ENCODE results near the gene KIAA1328.

DNA sequence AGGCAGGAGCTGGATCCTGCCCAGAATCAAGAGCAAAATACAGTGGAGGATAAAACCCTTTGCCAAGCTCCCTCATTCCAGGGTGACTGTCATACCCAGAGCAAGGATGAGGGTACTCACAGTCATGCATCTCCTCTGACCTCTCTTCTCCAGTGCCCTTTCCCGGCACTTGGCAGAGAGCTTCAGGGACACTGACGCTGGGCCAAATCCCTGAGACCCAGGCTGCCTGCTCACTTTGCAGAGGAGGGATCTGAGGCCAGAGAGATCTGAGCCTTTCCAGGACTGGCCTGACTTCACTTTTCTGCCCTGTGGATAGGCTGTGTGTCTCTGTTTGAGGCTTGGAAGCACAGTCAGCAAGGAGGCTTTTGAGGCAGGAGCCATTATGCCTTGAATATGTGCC, 406.7 kb downstream of the KIAA1328 start:
- TF ChIP-seq CTCF (IDR thresholded peaks at IDR 0.05) (no peak), FOXM1 (IDR thresholded peaks at IDR 0.05; ENCODE audit: low read depth) (no peak), POLR2AphosphoS5 (IDR thresholded peaks at IDR 0.05; ENCODE audit: low read depth, low read length) (no peak)
- TF ChIP-seq, protein P1, sequence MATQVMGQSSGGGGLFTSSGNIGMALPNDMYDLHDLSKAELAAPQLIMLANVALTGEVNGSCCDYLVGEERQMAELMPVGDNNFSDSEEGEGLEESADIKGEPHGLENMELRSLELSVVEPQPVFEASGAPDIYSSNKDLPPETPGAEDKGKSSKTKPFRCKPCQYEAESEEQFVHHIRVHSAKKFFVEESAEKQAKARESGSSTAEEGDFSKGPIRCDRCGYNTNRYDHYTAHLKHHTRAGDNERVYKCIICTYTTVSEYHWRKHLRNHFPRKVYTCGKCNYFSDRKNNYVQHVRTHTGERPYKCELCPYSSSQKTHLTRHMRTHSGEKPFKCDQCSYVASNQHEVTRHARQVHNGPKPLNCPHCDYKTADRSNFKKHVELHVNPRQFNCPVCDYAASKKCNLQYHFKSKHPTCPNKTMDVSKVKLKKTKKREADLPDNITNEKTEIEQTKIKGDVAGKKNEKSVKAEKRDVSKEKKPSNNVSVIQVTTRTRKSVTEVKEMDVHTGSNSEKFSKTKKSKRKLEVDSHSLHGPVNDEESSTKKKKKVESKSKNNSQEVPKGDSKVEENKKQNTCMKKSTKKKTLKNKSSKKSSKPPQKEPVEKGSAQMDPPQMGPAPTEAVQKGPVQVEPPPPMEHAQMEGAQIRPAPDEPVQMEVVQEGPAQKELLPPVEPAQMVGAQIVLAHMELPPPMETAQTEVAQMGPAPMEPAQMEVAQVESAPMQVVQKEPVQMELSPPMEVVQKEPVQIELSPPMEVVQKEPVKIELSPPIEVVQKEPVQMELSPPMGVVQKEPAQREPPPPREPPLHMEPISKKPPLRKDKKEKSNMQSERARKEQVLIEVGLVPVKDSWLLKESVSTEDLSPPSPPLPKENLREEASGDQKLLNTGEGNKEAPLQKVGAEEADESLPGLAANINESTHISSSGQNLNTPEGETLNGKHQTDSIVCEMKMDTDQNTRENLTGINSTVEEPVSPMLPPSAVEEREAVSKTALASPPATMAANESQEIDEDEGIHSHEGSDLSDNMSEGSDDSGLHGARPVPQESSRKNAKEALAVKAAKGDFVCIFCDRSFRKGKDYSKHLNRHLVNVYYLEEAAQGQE (IDR thresholded peaks at IDR 0.05; ENCODE audit: low read depth, low read length) = no peak

Measured in SK-N-SH (cell line).